Measurements from ENCODE around the gene MAGEB1.

GRCh38 chrX:30253257-30253656, 6.3 kb downstream of the MAGEB1 start:
- TF ChIP-seq POLR2A (IDR thresholded peaks at IDR 0.05) = no peak
- no peak for TF ChIP-seq CTCF (IDR thresholded peaks at IDR 0.05)
